GM23248 (cell line): ENCODE results near the gene UGT1A5.

ENCODE experiments used
- EZH2 ChIP-seq: fragments of 200-600 bp; sonication (generic); IDR thresholded peaks from 2 replicates; pipeline ENCODE4 v1.6.1; 2018; ENCODE audit warnings: antibody characterized with exemption, mild to moderate bottlenecking; ENCODE audit not compliant: insufficient read depth, poor library complexity, severe bottlenecking
- EZH2phosphoT487 ChIP-seq: fragments of 200-600 bp; sonication (generic); IDR thresholded peaks from 2 replicates; pipeline ENCODE4 v1.6.1; 2018; ENCODE audit warnings: antibody characterized with exemption, moderate library complexity, mild to moderate bottlenecking, low read depth; ENCODE audit not compliant: insufficient read depth

GRCh38 chr2:233686928-233687327 lies 25.8 kb upstream of the UGT1A5 start:
- TF ChIP-seq EZH2: no peak
- TF ChIP-seq EZH2phosphoT487: no peak
